Activated B cell treated with CpG ODN at 0.5 μM for 24 hours (primary cell): ENCODE results near the gene CERS6. TPM values are rescaled to one million over a fixed set of nuclear protein-coding genes. Genes with fewer than 3 reads are reported as not detected.
"Not testable (repeated sequence)": the region's sequence is repeated elsewhere in the genome, so short reads cannot be mapped to it uniquely, and the experiment has no call there.

Source experiments
- ATAC-seq: fragments of 200-7000 bp; cut with Tn5 transposase; one replicate; pipeline ENCODE4 v1.10.0; 2021; ENCODE audit warnings: low read depth, mild to moderate bottlenecking, moderate library complexity
- CTCF ChIA-PET: fragments of 350-600 bp; sonication (Branson Sonifier 250); formaldehyde crosslinking; loops from one replicate; lab custom pipeline; 2021; ENCODE audit warnings: antibody characterized with exemption; lab: Charles Lee
- POLR2A ChIA-PET: fragments of 350-600 bp; sonication (Branson Sonifier 250); formaldehyde crosslinking; loops from one replicate; lab custom pipeline; 2021; ENCODE audit warnings: antibody characterized with exemption; lab: Charles Lee
- DNase-seq: peaks from one replicate; pipeline ENCODE4 v3.0.0; 2022
- H3K27ac Mint-ChIP-seq: one replicate; pipeline ENCODE4 v1.8.0; 2020; ENCODE audit warnings: mixed read lengths
- H3K27me3 Mint-ChIP-seq: one replicate; pipeline ENCODE4 v1.8.0; 2021; ENCODE audit warnings: mixed read lengths
- H3K36me3 Mint-ChIP-seq: one replicate; pipeline ENCODE4 v1.8.0; 2021; ENCODE audit warnings: low read depth, mixed read lengths
- H3K4me1 Mint-ChIP-seq: one replicate; pipeline ENCODE4 v1.8.0; 2021; ENCODE audit warnings: mixed read lengths
- H3K4me3 Mint-ChIP-seq: one replicate; pipeline ENCODE4 v1.8.0; 2020; ENCODE audit warnings: mild to moderate bottlenecking, mixed read lengths
- H3K9me3 Mint-ChIP-seq: one replicate; pipeline ENCODE4 v1.8.0; 2020; ENCODE audit warnings: mixed read lengths
- CTCF ChIP-seq: fragments of 200-600 bp; IDR thresholded peaks from one replicate; pipeline ENCODE4 v1.8.0; 2022; ENCODE audit warnings: antibody characterized with exemption, mild to moderate bottlenecking
- intact Hi-C: fragments of 100-400 bp; cut with micrococcal nuclease; formaldehyde crosslinking; loops from one replicate; pipeline ENCODE4 v1.15.1; 2024
- total RNA-seq: library from RNA; stranded (reverse); gene quantifications from 2 replicates; pipeline ENCODE4 v1.2.3, GENCODE V29; 2022

CERS6 gene
- total RNA-seq, 1 donor from 2014 or later: 5.3 TPM

GRCh38 chr2:168787782-168788376 lies 331.8 kb downstream of the CERS6 start:
- CTCF ChIA-PET: interaction anchor here (0.6 kb wide), 1 partner anchor 8 kb away, joined by 3 read pairs; no protein-coding TSS in a partner anchor
- Mint-ChIP-seq H3K27ac (no peak overlapping the region), H3K9me3 (no peaks in the 10 kb centered on the region), H3K36me3 (no peaks in the 10 kb centered on the region), H3K4me3 (no peak overlapping the region), H3K27me3 (no peaks in the 10 kb centered on the region), H3K4me1 (no peaks in the 10 kb centered on the region)
- no peak for TF ChIP-seq CTCF
- intact Hi-C loops: no loop called here
- DNase-seq: no peak
- no peak for ATAC-seq
- POLR2A ChIA-PET: no interaction called here

GRCh38 chr2:168789776-168790175 lies 333.7 kb downstream of the CERS6 start:
- ChIA-PET CTCF (no interaction called here), POLR2A (no interaction called here)
- no peak for ATAC-seq
- Mint-ChIP-seq H3K4me3 (no peak overlapping the region), H3K4me1 (no peaks in the 10 kb centered on the region), H3K36me3 (no peaks in the 10 kb centered on the region), H3K27ac (no peak overlapping the region), H3K27me3 (no peaks in the 10 kb centered on the region), H3K9me3 (no peaks in the 10 kb centered on the region)
- DNase-seq: no peak
- intact Hi-C loops: no loop called here
- TF ChIP-seq CTCF: no peak

- no peak for TF ChIP-seq CTCF
- Mint-ChIP-seq H3K27me3 (no peaks in the 10 kb centered on the region), H3K4me3 (no peak overlapping the region), H3K9me3 (no peaks in the 10 kb centered on the region), H3K4me1 (no peaks in the 10 kb centered on the region), H3K36me3 (no peaks in the 10 kb centered on the region), H3K27ac (no peak overlapping the region)
- ChIA-PET CTCF (no interaction called here), POLR2A (no interaction called here)
- intact Hi-C loops: no loop called here
- DNase-seq (no peak), ATAC-seq (no peak)
Observed at GRCh38 chr2:168790226-168790902, 334.3 kb downstream of the CERS6 start.

- POLR2A ChIA-PET, ATAC-seq, DNase-seq, H3K36me3 Mint-ChIP-seq, H3K27ac Mint-ChIP-seq, H3K9me3 Mint-ChIP-seq, CTCF ChIA-PET, H3K4me1 Mint-ChIP-seq, intact Hi-C loops, H3K27me3 Mint-ChIP-seq, H3K4me3 Mint-ChIP-seq: not testable (repeated sequence)
Observed at GRCh38 chr2:168791140-168791539, 335.1 kb downstream of the CERS6 start.

GRCh38 chr2:168793596-168793995 lies 337.5 kb downstream of the CERS6 start:
- no peaks in the 10 kb centered on the region for H3K27me3 Mint-ChIP-seq
- ATAC-seq (no peak), DNase-seq (no peak)
- no peak overlapping the region for H3K27ac Mint-ChIP-seq
- TF ChIP-seq CTCF: no peak
- ChIA-PET POLR2A (no interaction called here), CTCF (no interaction called here)
- no peaks in the 10 kb centered on the region for H3K4me1 Mint-ChIP-seq
- no peaks in the 10 kb centered on the region for H3K36me3 Mint-ChIP-seq
- H3K4me3 Mint-ChIP-seq: no peak overlapping the region
- no peaks in the 10 kb centered on the region for H3K9me3 Mint-ChIP-seq
- intact Hi-C loops: no loop called here
